PC-3 (cell line): Measurements from ENCODE around the gene GREM1. TPM values are rescaled to one million over a fixed set of nuclear protein-coding genes. Genes with fewer than 3 reads are reported as not detected.

ENCODE experiments used
- ATAC-seq: fragments of 200-7000 bp; cut with Tn5 transposase; 2 replicates; pipeline ENCODE4 v1.9.1; 2020; ENCODE audit warnings: mild to moderate bottlenecking, moderate library complexity
- BruUV-seq: library from RNA; stranded (reverse); fragments of 400-500 nt; replicated peaks from 2 replicates; lab custom pipeline; 2021; lab: Mats Ljungman, UMichigan
- CTCF ChIA-PET: fragments of 300-600 bp; sonication (Branson Sonifier 250); formaldehyde crosslinking; loops from one replicate; lab custom pipeline; 2022; ENCODE audit warnings: antibody characterized with exemption; lab: Charles Lee
- POLR2A ChIA-PET: fragments of 300-600 bp; sonication (Branson Sonifier 250); formaldehyde crosslinking; loops from one replicate; lab custom pipeline; 2022; ENCODE audit warnings: antibody characterized with exemption; ENCODE audit not compliant: unreplicated experiment; lab: Charles Lee
- DNase-seq: peaks from one replicate; pipeline ENCODE4 v3.0.0-alpha.2; 2015
- H2AFZ ChIP-seq: fragments of 300-600 bp; sonication (generic); 2 replicates; pipeline ENCODE4 v1.6.0; 2016; ENCODE audit warnings: antibody characterized with exemption, low read length
- H3F3A ChIP-seq: fragments of 300-600 bp; sonication (generic); one replicate; pipeline ENCODE4 v1.6.0; 2017; ENCODE audit warnings: antibody characterized with exemption, low read length, control low read depth, mild to moderate bottlenecking; ENCODE audit not compliant: unreplicated experiment
- H3K27ac ChIP-seq: fragments of 300-600 bp; sonication (generic); 2 replicates; pipeline ENCODE4 v1.5.1; 2016; ENCODE audit warnings: mild to moderate bottlenecking, low read length
- H3K27me3 ChIP-seq: fragments of 300-600 bp; sonication (generic); 2 replicates; pipeline ENCODE4 v1.6.1; 2016; ENCODE audit warnings: low read length, mixed read lengths
- H3K36me3 ChIP-seq: fragments of 300-600 bp; sonication (generic); 2 replicates; pipeline ENCODE4 v1.6.1; 2016; ENCODE audit warnings: low read depth, mixed run types, low read length, mixed read lengths
- H3K4me1 ChIP-seq: fragments of 300-600 bp; sonication (generic); 2 replicates; pipeline ENCODE4 v1.5.1; 2016; ENCODE audit warnings: low read length; ENCODE audit not compliant: insufficient read depth
- H3K4me2 ChIP-seq: fragments of 300-600 bp; sonication (generic); 2 replicates; pipeline ENCODE4 v1.6.0; 2016; ENCODE audit warnings: low read length
- H3K4me3 ChIP-seq: fragments of 300-600 bp; sonication (generic); 2 replicates; pipeline ENCODE4 v1.5.1; 2016; ENCODE audit warnings: mild to moderate bottlenecking, low read length, mixed read lengths
- H3K79me2 ChIP-seq: fragments of 300-600 bp; sonication (generic); 2 replicates; pipeline ENCODE4 v1.6.1; 2017; ENCODE audit warnings: low read length, mixed read lengths
- H3K9ac ChIP-seq: fragments of 300-600 bp; sonication (generic); 2 replicates; pipeline ENCODE4 v1.6.0; 2016; ENCODE audit warnings: mild to moderate bottlenecking, low read length
- H3K9me2 ChIP-seq: fragments of 300-600 bp; sonication (generic); replicated peaks from 2 replicates; pipeline ENCODE4 v1.6.1; 2016; ENCODE audit warnings: mixed run types, low read length, mixed read lengths
- H3K9me3 ChIP-seq: fragments of 300-600 bp; sonication (generic); 2 replicates; pipeline ENCODE4 v1.6.1; 2016; ENCODE audit warnings: low read length, mixed read lengths
- H4K20me1 ChIP-seq: fragments of 300-600 bp; sonication (generic); 2 replicates; pipeline ENCODE4 v1.6.1; 2016; ENCODE audit warnings: low read length, mixed read lengths
- EZH2 ChIP-seq: fragments of 300-600 bp; sonication (generic); IDR thresholded peaks from one replicate; pipeline ENCODE4 v1.6.1; 2017; ENCODE audit warnings: antibody characterized with exemption, mild to moderate bottlenecking, low read length; ENCODE audit not compliant: unreplicated experiment
- EZH2phosphoT487 ChIP-seq: fragments of 300-600 bp; sonication (generic); IDR thresholded peaks from 2 replicates; pipeline ENCODE4 v1.6.1; 2018; ENCODE audit warnings: mild to moderate bottlenecking, antibody characterized with exemption, low read length, borderline replicate concordance
- intact Hi-C: fragments of 100-400 bp; cut with micrococcal nuclease; formaldehyde crosslinking; loops from 2 replicates; pipeline ENCODE4 v1.9.0; 2023
- total RNA-seq: library from RNA; depleted of rRNA; stranded (reverse); fragments of >200 nt; gene quantifications from 2 replicates; pipeline ENCODE4 v1.2.3, GENCODE V29; 2014
- TF ChIP-seq, protein P1 (sequence below): fragments of 300-600 bp; sonication (generic); conservative IDR thresholded peaks from 2 replicates; pipeline ENCODE4 v1.5.1; 2017; ENCODE audit warnings: antibody characterized with exemption, low read depth, mild to moderate bottlenecking, low read length

The GREM1 gene
- total RNA-seq, 1 experiment from 2014 or later = 1.6 TPM

DNA sequence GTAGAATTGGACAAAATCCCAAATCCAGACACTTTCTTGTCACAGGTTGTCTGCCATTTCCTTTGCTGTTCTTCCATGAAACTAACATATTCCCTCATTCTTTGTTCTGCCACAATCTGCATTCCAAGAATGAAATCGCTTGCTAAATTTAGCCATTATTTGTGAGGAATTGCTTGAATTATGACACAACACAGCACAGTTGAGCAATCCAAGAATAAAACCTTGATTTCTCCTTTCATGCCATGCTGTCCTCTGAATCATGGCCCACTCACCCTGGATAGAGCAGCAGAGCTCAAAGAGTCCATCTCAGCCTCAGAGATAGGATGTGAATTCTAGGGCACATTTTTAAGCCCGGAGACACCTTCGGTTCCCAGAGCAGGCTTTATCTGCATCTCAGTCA, 35.2 kb upstream of the GREM1 start:
- Histone ChIP-seq H2AFZ (no peak overlapping the region), H3K27ac (peak overlapping the region; percentile 70), H3K4me3 (no peak overlapping the region), H3K9ac (peak overlapping the region; percentile 24; the same call in 1 of the 2 replicates), H4K20me1 (no peaks in the 10 kb centered on the region), H3K36me3 (no peaks in the 10 kb centered on the region), H3K79me2 (no peaks in the 10 kb centered on the region), H3K27me3 (no peaks in the 10 kb centered on the region), H3K4me2 (peak overlapping the region; percentile 24; the same call in 1 of the 2 replicates), H3K9me2 (no peaks in the 10 kb centered on the region), H3K4me1 (peaks cover 40% of the 10 kb centered on the region), H3F3A (no peaks in the 10 kb centered on the region), H3K9me3 (no peaks in the 10 kb centered on the region)
- TF ChIP-seq EZH2phosphoT487 (no peak), EZH2 (no peak)
- TF ChIP-seq, protein P1, sequence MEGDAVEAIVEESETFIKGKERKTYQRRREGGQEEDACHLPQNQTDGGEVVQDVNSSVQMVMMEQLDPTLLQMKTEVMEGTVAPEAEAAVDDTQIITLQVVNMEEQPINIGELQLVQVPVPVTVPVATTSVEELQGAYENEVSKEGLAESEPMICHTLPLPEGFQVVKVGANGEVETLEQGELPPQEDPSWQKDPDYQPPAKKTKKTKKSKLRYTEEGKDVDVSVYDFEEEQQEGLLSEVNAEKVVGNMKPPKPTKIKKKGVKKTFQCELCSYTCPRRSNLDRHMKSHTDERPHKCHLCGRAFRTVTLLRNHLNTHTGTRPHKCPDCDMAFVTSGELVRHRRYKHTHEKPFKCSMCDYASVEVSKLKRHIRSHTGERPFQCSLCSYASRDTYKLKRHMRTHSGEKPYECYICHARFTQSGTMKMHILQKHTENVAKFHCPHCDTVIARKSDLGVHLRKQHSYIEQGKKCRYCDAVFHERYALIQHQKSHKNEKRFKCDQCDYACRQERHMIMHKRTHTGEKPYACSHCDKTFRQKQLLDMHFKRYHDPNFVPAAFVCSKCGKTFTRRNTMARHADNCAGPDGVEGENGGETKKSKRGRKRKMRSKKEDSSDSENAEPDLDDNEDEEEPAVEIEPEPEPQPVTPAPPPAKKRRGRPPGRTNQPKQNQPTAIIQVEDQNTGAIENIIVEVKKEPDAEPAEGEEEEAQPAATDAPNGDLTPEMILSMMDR = no peak
- intact Hi-C loops = loop anchor here (2.0 kb wide), 1 partner anchor 92 kb away; no protein-coding TSS in a partner anchor
- ChIA-PET CTCF (no interaction called here), POLR2A (no interaction called here)
- no TSS peak for BruUV-seq
- ATAC-seq = no peak
- peak; percentile 73 for DNase-seq

DNA sequence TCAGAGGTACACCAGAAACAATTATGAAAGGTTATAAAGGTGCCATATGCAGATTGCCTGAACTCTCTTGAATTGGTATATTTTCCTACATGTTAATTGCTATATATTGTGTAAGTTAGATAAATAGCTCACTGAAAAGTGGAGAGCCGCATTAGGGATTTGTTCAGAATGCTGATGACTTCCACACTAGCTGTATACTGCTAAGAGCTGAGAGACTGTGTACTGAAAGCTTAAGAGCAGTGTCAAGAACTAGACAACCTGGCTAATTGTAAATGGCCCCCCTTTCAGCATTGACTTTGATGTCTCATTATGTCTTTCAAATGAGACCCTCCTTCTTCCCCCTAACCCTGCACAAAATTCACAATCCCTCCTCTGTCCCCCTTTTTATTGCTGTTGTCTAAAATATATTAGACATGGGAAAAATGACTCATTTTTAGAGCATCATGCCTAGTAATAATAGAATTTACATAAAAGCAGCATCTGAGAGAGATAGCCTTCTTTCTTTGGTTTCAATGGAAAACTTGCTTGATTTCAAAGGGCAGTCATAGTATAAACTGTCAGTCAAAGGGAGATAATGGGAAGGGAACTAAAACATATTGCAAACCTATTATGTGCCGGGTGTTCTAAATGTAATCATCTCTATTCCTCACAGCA, 34.7 kb upstream of the GREM1 start:
- Histone ChIP-seq H3K27ac (peak overlapping the region; percentile 70), H3K27me3 (no peaks in the 10 kb centered on the region), H3K9me2 (no peaks in the 10 kb centered on the region), H3K4me1 (peaks cover 43% of the 10 kb centered on the region), H3K4me3 (no peak overlapping the region), H3F3A (no peaks in the 10 kb centered on the region), H3K36me3 (no peaks in the 10 kb centered on the region), H4K20me1 (no peaks in the 10 kb centered on the region), H3K4me2 (peak overlapping the region; percentile 24; the same call in 1 of the 2 replicates), H3K79me2 (no peaks in the 10 kb centered on the region), H3K9ac (peak overlapping the region; percentile 24; the same call in 1 of the 2 replicates), H2AFZ (no peak overlapping the region), H3K9me3 (no peaks in the 10 kb centered on the region)
- ATAC-seq (no peak), DNase-seq (no peak)
- BruUV-seq = no TSS peak
- TF ChIP-seq EZH2phosphoT487 (no peak), EZH2 (no peak)
- TF ChIP-seq, protein P1 = no peak
- ChIA-PET CTCF (no interaction called here), POLR2A (no interaction called here)
- intact Hi-C loops = loop anchor here (2.0 kb wide), 1 partner anchor 92 kb away; no protein-coding TSS in a partner anchor
